Stimulated activated CD4-positive, alpha-beta T cell treated with anti-CD3 and anti-CD28 coated beads, Interleukin-1b, Interleukin-23, amount 100 ng/mL, for 24 hours (primary cell): ENCODE results near the gene TBC1D10A.

Source experiments
- DNase-seq, 4 experiments: peaks; one replicate each; pipeline ENCODE4 v3.0.0-alpha.2; 2020; ENCODE audit warnings: low read depth in 4 of 4, low spot score in 1 of 4

Gene TBC1D10A

DNA sequence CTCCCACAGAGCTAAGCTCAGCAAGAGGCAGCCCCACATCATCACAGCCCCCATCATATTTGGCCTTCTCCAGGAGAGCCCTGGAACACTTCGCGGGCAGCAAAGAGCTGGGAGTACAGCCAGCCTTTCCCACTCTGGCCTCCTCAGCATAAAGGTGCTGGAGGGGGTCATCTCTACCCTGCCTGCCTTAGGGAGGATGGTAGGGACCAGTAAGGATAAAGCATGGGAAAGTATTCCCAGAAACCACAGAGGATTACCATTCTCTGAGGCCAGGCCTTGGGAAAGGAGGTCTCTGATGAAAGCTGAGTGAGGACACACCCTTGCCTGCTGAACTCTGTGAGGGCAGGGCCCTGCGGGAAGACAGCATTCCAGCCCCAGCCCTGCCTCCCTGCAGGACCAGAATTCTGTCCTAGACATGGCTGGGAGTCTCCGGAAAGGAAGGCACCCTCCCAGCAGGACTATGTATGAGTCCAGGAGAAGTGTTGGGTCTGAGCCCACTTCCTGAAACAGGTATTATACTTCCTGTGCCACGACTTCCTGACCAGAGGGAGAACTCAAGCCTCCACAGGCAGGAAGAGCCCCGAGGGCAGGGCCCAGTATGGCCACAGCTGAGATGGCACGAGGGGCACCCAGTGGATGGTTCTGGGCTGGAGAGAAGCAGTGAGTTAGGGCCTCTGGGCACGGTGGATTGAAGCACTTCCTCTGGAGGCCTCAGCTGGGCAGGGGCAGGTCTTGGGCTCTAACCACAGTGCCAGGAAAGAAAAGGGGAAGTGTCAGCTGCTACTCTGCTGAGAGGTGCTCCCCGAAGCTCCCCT lies 24.5 kb downstream of the TBC1D10A start:
- no peak for DNase-seq

DNA sequence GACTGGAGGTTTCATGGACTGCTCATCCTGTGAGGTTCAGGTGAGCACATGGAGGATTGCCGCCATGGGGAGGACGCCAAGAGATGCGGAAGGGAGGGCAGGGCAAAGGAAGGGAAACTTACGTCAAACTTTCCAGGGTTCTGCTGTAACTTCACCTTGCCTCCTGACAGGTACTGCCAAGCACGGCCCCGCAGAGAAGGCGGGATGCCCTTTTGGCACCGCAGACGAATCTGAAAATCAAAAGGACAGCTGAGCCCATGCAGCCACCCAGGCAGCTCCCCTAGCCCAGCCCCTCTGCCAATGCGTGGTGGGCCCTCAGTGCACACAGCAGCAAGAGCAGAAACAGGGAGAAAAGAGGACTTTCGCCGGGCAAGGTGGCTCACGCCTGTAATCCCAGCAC lies 27.4 kb downstream of the TBC1D10A start:
- DNase-seq, result no peak

- DNase-seq, result no peak
These were observed 28.6 kb downstream of the TBC1D10A start for GRCh38 chr22:30297991-30298701.

- DNase-seq, result no peak
These were observed 29.3 kb downstream of the TBC1D10A start for GRCh38 chr22:30297276-30297990.

DNA sequence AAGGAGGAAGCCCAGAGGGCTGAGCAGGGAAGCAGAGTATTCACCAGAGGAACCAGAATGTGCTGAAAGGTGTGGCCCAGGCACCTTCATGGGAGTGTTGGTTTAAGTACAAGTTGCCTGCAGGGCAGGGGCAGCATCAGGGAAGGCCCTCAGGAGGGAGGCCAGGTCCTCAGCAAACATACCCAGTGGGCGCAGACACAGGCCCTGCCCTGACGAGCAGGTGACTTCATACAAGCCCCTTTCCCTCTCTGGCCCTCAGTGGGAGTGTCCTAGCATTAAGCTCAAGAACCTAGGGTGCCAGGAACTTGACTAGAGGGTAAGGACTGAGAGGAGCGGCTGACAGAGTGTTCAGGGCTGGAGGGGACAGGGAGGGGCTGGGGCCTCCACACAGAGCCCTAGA lies 29.9 kb downstream of the TBC1D10A start:
- no peak for DNase-seq

GRCh38 chr22:30296324-30296723 lies 30.4 kb downstream of the TBC1D10A start:
- DNase-seq, result no peak

DNA sequence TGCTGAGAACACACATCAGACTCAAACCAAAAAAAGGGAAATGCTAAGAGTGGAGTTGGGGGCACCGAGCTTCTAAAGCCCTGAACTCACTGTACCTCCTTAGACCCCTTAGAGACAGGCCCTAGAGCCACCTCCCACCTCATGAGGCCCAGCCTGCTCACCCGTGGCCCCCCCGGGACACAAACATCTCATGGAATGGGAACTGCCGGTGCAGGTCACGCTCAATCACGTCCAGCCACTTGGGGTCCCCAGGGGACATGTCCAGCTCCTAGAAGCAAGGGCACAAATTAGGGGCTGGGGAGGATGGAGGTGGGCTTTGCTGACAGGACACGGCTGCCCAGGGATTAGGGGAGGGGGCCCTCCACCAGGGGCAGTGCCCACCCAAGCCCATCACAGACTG lies 31.2 kb downstream of the TBC1D10A start:
- no peak for DNase-seq

GRCh38 chr22:30294830-30295229 lies 31.9 kb downstream of the TBC1D10A start:
- DNase-seq, result no peak

- DNase-seq, result no peak
These were observed 32.7 kb downstream of the TBC1D10A start for GRCh38 chr22:30294066-30294465.

DNA sequence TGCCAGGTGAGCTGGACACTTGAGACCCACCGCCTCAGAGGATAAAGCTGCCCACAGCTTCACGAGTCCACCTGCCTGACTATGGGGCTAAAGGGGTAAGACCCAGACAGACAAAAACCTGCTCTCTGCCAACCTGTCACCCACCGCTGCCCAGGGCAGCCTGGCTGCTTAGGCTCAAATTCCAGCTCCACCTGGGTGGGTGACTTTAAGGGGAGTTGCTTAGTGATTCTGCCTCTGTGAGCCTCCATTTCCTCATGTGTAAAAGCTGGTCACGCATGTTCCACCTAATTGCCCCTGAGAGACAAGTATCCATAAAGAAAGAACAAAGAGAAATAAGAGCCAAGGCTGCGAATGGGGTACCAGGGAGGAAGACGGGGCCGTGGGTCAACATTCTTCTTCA lies 33.7 kb downstream of the TBC1D10A start:
- DNase-seq, result no peak

DNA sequence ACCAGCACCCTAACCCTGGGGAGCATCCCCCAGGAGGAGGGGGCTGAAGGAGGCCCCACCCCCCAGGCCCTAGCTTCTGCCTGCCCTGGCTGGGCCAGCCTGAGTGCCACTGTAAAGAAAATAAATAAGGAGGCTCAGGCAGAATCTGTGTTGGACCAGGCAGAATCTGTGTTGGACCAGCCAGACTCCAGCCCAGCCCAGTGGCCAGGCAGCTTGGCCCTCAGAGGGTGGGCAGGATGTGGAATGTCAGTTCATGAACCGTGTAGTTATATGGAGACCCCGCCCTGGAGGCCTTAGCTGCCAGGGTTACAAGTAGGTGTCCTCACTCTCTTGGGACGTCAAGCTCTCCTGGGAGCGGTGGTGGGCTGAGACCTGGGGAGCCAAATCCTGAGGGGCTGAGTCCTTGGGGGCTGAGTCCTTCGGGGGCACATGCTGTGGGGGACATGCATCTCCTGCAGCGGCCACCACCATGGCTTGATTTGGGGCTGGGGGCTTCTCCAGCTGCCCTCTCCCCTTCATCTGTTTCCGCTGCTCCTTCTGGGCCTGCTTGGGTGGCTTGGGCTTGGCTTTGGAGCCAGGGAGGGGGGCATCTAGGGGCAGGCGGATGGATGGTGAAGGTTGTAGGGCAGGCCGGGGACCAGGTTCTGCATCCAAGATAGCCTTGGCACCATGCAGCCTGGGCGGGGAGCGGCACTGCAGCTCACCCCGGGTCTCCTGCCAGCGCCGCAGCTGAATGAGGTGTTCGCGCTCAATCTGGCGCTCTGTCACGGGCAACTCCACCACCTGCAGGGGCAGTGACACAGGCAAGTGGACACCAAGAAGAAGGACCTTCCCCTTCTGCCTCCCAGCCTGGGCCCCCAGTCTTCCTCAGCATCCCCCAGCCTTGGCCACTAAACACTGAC lies 34.4 kb downstream of the TBC1D10A start:
- DNase-seq, result no peak

- DNase-seq, result no peak
These were observed 35.5 kb downstream of the TBC1D10A start for GRCh38 chr22:30291058-30291892.

DNA sequence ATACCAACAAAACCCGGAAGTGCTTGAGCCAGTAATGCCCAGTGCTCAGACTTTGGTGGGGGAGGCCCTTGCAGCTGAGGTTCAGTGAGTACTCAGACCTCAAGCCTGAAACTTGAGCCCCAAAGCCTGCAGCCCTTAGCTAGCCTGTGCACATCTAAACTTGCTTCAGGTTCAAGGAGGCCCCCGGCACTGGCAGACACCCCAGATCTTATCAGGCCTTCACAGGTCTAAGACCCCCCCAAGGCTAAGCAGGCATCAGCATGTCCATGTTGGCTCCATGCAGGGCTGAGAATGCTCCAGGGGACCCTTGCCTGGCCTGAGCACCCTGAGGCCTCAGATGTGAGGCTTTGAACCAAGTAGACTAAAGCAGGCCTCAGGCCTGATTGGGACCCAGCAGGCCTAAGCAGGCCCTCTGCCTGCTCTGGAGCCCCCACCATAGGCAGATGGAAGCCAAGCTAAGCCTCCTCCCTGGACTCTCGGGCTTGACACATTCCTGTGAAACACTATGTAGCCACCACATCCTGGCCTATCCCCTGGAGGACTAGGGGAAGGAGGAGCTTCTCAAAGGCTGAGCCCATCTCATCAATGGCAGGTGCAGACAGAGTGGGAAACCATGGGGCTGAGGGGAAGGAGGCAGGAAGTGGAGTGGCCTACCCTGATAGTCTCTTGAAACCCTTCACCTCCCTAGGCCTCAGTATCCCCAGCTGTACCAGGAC lies 36.2 kb downstream of the TBC1D10A start:
- no peak for DNase-seq

DNA sequence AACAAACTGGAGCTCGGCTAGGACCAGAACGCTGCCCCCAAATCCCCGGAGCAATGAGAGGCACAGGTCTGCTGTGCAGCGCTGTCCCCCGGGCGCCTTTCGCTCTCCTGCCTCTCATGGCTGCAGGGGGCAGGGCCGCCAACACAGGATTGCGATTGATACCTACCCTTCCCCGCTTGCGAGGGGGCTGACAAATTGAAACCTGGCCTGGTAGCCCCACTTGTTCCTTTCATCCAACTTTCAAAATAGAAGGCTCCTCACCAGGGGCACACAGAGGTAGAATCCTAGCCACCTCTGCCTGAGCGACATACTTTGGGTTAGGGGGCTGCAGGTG lies 36.8 kb downstream of the TBC1D10A start:
- DNase-seq, result no peak

DNA sequence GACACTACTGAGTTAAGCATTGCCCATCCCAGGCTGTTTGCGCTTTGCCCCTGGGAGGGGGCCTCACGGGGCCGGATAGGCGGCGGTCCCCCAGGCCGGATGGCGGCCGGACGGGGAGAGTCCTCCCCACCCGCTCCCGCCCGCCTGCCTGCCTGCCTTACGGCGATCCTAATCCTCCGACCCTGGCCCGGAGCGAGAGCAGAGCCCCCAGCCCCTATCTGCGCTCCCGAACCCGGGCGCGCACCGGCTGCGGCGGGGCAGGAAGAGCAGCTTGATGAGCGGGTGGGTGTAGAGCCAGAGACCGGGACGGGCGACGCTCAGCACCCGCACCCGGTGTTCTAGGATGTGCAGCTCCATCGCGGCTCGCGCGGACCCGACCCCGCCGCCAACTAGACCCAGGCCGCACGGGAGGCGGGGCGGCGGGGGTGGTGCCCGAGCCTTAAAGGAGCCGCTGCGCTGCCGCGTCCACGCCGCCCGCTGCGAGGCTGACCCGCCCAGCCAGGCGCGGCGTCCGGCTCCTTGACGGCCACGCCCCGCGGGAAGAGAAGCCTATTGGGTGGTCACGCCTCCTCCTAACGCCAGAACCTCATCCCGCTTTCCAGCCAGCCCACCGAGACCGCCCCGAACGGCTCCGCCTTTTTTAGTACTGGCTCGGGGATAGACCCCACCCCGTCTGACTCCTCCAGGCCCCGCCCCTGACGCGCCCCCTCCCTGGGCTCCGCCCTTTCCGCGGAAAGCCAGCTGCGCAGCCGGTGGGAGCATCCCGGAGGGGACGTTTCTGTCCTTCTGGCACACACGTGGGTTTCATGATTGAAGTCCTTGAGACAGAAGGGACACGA lies 37.4 kb downstream of the TBC1D10A start, which contains the start of gene CASTOR1:
CASTOR1 (minus strand) TSS at position 365 of the 839 bp plus-strand sequence; CDS start at position 357, 8 bp downstream.
- DNase-seq, result peak; percentile 76 to 91 (median 83)

DNA sequence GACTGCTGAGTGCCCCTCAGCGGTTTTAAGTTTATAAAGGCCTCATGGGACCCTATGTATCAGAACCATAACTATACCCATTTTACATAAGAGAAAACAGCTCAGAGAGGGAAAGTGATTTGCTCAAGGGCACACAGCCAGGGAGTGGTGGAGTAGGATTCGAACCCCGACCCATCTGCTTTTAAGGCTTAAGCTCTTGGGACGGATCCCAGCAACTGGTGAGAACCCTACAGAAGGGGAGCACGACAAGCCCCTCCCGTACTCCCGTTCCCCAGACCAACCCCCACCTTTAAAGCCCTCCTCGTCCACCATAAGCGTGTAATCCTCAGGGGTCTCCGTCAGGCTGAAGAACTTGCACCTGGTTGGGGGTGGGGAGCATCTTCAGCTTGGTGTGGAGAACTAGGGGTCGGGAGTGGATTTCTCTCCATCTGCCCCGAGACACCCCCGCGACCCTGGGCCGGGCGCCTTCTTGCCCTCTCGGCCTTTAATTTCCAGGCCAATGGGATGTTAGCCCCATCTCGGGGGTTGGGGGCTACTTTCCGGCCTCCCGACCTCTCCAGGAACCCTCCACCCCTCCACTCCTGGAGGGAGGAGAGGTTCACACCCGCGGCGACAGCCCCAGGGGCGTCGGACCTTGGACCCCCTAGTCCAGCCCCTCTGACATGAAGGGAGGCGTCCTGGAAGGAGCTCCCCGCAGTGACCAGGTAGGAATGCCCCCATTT lies 38.2 kb downstream of the TBC1D10A start:
- DNase-seq, result no peak

- DNase-seq, result peak; percentile 70 to 86 (median 80)
These were observed 38.9 kb downstream of the TBC1D10A start for GRCh38 chr22:30287648-30288418.
